PFSK-1 (cell line): ENCODE measurements around the gene MIB2.

ENCODE experiments used
- FOXP2 ChIP-seq: optimal IDR thresholded peaks from 2 replicates; pipeline ENCODE3; 2011; ENCODE audit warnings: borderline replicate concordance, control low read depth, inconsistent platforms; ENCODE audit not compliant: insufficient read depth; ENCODE audit errors: extremely low read length, extremely low read depth
- POLR2AphosphoS5 ChIP-seq: IDR thresholded peaks from 2 replicates; pipeline ENCODE4 v1.6.1; 2012; ENCODE audit warnings: low read depth, mild to moderate bottlenecking, control low read depth, low read length, moderate library complexity
- REST ChIP-seq, 2 experiments: IDR thresholded peaks; 2 replicates each; pipeline versions ENCODE4 v1.6.1 to v1.8.0; 2011 to 2012; ENCODE audit warnings: low read depth in 2 of 2, low read length in 2 of 2, control low read depth in 1 of 2, inconsistent platforms in 1 of 2, mild to moderate bottlenecking in 1 of 2, moderate library complexity in 1 of 2; ENCODE audit not compliant: insufficient read depth in 1 of 2
- SIN3A ChIP-seq: IDR thresholded peaks from 2 replicates; pipeline ENCODE4 v1.6.1; 2012; ENCODE audit warnings: mild to moderate bottlenecking, low read length, moderate library complexity, borderline replicate concordance; ENCODE audit not compliant: insufficient read depth
- TAF1 ChIP-seq: IDR thresholded peaks from 2 replicates; pipeline ENCODE4 v1.6.1; 2012; ENCODE audit warnings: low read length, control low read depth, borderline replicate concordance; ENCODE audit not compliant: insufficient read depth

Gene MIB2

GRCh38 chr1:1626207-1627141 lies 11.2 kb downstream of the MIB2 start:
- TF ChIP-seq FOXP2 (no peak), REST (IDR thresholded peaks at IDR 0.05; ENCODE audit: insufficient read depth in 1 of 2, low read depth in 2 of 2, low read length in 2 of 2) (no peak), SIN3A (no peak), TAF1 (no peak), POLR2AphosphoS5 (no peak)

DNA sequence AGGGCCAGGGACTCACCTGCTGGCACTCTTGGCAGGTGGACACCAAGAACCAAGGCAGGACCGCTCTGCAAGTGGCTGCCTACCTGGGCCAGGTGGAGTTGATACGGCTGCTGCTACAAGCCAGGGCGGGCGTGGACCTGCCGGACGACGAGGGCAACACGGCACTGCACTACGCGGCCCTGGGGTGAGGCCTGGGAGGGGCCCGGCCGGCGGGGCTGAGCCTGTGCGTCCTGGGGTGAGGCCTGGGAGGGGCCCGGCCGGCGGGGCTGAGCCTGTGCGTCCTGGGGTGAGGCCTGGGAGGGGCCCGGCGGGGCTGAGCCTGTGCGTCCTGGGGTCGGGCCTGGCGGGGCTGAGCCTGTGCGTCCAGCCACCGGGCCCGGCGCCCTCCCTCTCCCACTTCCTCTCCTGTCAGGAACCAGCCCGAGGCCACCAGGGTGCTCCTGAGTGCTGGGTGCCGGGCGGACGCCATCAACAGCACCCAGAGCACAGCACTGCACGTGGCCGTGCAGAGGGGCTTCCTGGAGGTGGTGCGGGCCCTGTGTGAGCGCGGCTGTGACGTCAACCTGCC lies 12.0 kb downstream of the MIB2 start:
- no peak for TF ChIP-seq REST (IDR thresholded peaks at IDR 0.05; ENCODE audit: insufficient read depth in 1 of 2, low read depth in 2 of 2, low read length in 2 of 2)
- no peak for TF ChIP-seq FOXP2
- no peak for TF ChIP-seq POLR2AphosphoS5
- TF ChIP-seq SIN3A, result no peak
- no peak for TF ChIP-seq TAF1

- TF ChIP-seq SIN3A (no peak), FOXP2 (no peak), REST (IDR thresholded peaks at IDR 0.05; ENCODE audit: insufficient read depth in 1 of 2, low read depth in 2 of 2, low read length in 2 of 2) (no peak), POLR2AphosphoS5 (no peak), TAF1 (no peak)
These were observed 12.8 kb downstream of the MIB2 start for GRCh38 chr1:1627829-1628753.

GRCh38 chr1:1628754-1629429 lies 13.6 kb downstream of the MIB2 start:
- no peak for TF ChIP-seq REST (IDR thresholded peaks at IDR 0.05; ENCODE audit: insufficient read depth in 1 of 2, low read depth in 2 of 2, low read length in 2 of 2)
- no peak for TF ChIP-seq POLR2AphosphoS5
- no peak for TF ChIP-seq FOXP2
- TF ChIP-seq SIN3A, result no peak
- no peak for TF ChIP-seq TAF1
